Peyer's patch (tissue), 4 donors: ENCODE results near the gene ZBTB38. TPM values are rescaled to one million over a fixed set of nuclear protein-coding genes. Genes with fewer than 3 reads are reported as not detected.

Experiments used
- DNase-seq, 3 donors: peaks; one replicate each; pipeline ENCODE4 v3.0.0-alpha.2; 2017 to 2019
- H3K27ac ChIP-seq, 4 donors: fragments of 200-600 bp; sonication (generic); one replicate each; pipeline ENCODE4 v1.5.1; 2016 to 2019
- H3K27me3 ChIP-seq, 2 donors: fragments of 200-600 bp; sonication (generic); one replicate each; pipeline ENCODE4 v1.5.1; 2019
- H3K36me3 ChIP-seq, 3 donors: fragments of 200-600 bp; sonication (generic); one replicate each; pipeline ENCODE4 v1.5.1; 2016 to 2019
- H3K4me1 ChIP-seq, 4 donors: fragments of 200-600 bp; sonication (generic); one replicate each; pipeline ENCODE4 v1.5.1; 2016 to 2019
- H3K4me3 ChIP-seq, 4 donors: fragments of 200-600 bp; sonication (generic); 1 replicate in 3 of 4; 2 replicates in 1 of 4; pipeline ENCODE4 v1.5.1; 2016 to 2019; ENCODE audit warnings: mild to moderate bottlenecking in 1 of 4
- H3K9me3 ChIP-seq, 4 donors: fragments of 200-600 bp; sonication (generic); one replicate each; pipeline ENCODE4 v1.5.1; 2016 to 2019; ENCODE audit warnings: mild to moderate bottlenecking in 1 of 4
- CTCF ChIP-seq, 6 experiments: fragments of 450-650 bp in 4 of 6; fragments of 200-600 bp in 2 of 6; sonication (generic) in 1 of 6; IDR thresholded peaks; one replicate each; pipeline ENCODE4 v1.5.1; 2017 to 2019; ENCODE audit warnings: antibody characterized with exemption in 6 of 6, mild to moderate bottlenecking in 3 of 6, moderate library complexity in 1 of 6
- POLR2A ChIP-seq, 2 donors: fragments of 450-650 bp; IDR thresholded peaks; one replicate each; pipeline ENCODE4 v1.5.1; 2017; ENCODE audit warnings: antibody characterized with exemption in 2 of 2, mild to moderate bottlenecking in 2 of 2, moderate library complexity in 2 of 2
- total RNA-seq, 4 donors: library from RNA; depleted of rRNA; stranded (reverse); fragments of >200 nt; gene quantifications; one replicate each; pipeline ENCODE4 v1.1.0, GENCODE V29; 2016

The ZBTB38 gene
- total RNA-seq, 4 donors from 2014 or later = 168 to 254 (median 184) TPM

DNA sequence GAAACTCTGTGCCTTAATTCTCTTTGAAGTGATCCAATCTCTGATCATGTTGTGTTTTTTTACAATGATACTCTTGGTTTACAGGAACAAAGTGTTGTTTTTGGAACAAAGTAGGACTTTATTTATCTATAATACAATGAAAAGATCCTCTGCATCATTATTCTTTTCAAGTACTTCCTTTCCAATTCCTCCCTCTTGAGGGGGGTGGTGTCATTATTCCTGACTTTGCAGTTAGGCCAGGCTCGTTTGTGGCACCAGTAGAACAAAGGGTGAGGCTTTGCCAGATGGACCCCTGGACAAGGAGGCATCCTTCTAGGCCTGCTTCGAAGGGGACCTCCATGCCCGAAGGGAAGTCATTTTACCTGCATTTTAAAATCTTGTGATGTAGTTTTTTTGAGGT lies 41.7 kb upstream of the ZBTB38 start:
- Histone ChIP-seq H3K4me1 (peaks cover 0 to 16% (median 0%) of the 10 kb centered on the region in 4 donors), H3K4me3 (peak overlapping the region in 1 of 4 donors; percentile 9), H3K27ac (peak overlapping the region in 2 of 4 donors; percentile 3 to 51), H3K27me3 (no peaks in the 10 kb centered on the region), H3K9me3 (no peaks in the 10 kb centered on the region), H3K36me3 (no peaks in the 10 kb centered on the region)
- DNase-seq = no peak
- TF ChIP-seq CTCF (IDR thresholded peaks at IDR 0.05) = no peak
- no peak for TF ChIP-seq POLR2A (IDR thresholded peaks at IDR 0.05)

DNA sequence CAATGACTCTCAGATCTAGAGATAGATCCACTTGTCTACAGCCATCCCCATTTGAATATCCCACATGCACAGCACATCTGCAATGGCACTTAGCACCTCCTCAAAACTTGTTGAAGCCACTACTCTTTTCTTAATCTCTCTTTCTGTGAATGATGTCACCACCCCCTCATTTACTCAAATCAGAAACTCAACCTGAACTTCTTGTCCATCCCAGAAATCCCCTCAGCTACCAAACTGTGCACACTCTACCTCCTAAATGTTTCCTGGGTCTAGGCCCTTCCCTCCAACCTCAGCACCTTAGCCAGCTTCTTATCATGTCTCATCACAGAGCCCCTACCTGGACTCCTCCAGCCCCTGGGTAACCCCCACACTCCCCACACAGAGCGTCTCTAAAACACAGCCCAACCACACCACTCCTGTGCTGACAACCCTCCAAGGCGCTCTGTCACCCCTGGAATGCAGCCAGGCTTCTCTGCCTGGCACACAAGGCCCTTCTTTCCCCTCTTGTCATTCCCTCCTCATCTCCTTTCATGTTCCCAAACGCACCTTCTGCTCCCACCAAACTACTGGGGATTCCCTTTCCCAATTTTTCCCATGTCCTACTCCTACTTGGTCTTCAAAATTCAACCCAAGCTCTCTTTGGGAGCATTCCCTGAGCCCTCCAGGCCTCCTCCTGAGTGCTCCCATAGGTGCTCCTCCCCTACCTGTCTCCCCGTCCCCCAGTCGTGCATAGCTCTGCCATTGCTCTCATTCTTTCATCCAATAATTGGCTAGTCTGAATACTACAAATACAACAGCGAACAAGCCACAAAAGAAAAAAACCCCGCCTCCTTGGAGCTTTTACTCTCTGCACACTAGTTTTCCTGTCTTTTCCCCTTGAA lies 39.8 kb upstream of the ZBTB38 start:
- no peak for TF ChIP-seq CTCF (IDR thresholded peaks at IDR 0.05)
- no peak for TF ChIP-seq POLR2A (IDR thresholded peaks at IDR 0.05)
- Histone ChIP-seq H3K27me3 (no peaks in the 10 kb centered on the region), H3K4me1 (peaks cover 0 to 31% (median 1%) of the 10 kb centered on the region in 4 donors), H3K9me3 (no peaks in the 10 kb centered on the region), H3K36me3 (no peaks in the 10 kb centered on the region), H3K4me3 (no peak overlapping the region), H3K27ac (no peak overlapping the region)
- DNase-seq = no peak

- H3K4me3 ChIP-seq = no peak overlapping the region
- no peaks in the 10 kb centered on the region for H3K9me3 ChIP-seq
- no peak for DNase-seq
- peaks cover 0 to 32% (median 1%) of the 10 kb centered on the region in 4 donors for H3K4me1 ChIP-seq
- TF ChIP-seq POLR2A (IDR thresholded peaks at IDR 0.05) (no peak), CTCF (IDR thresholded peaks at IDR 0.05) (no peak)
- no peaks in the 10 kb centered on the region for H3K36me3 ChIP-seq
- no peaks in the 10 kb centered on the region for H3K27me3 ChIP-seq
- H3K27ac ChIP-seq = peak overlapping the region in 1 of 4 donors; percentile 65
Measured at GRCh38 chr3:141330235-141330634, 38.1 kb upstream of the ZBTB38 start.

DNA sequence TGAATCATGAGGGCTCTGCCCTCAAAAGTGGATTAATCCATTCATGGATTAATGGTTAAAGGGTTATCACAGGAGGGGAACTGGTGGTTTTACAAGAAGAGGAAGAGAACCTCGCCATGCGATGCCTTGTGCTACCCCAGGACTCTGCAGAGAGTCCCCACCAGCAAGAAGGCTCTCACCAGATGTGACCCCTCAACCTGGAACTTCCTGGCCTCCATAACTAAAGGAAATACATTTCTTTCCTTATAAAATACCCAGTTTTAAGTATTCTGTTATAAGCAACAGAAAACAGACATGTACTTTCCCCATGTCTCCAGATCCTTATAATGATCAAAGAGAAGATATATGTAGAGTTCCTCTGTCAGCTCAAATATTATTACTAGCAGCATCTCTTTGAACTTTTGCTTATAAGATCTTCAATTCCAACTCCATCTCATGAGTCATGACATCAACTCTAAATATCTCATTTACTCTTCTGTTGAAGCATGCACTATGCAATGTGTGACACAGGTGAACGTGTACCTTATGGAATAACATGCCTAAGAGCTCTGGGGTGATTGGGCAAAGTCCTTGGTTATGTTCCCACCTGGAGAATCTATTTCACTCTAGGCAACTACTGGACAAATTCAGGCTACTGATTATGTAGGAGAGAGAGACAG lies 37.5 kb upstream of the ZBTB38 start:
- Histone ChIP-seq H3K27ac (peak overlapping the region in 2 of 4 donors; percentile 32 to 65), H3K9me3 (no peaks in the 10 kb centered on the region), H3K36me3 (no peaks in the 10 kb centered on the region), H3K4me3 (no peak overlapping the region), H3K4me1 (peaks cover 0 to 32% (median 1%) of the 10 kb centered on the region in 4 donors), H3K27me3 (no peaks in the 10 kb centered on the region)
- no peak for DNase-seq
- TF ChIP-seq POLR2A (IDR thresholded peaks at IDR 0.05) (no peak), CTCF (IDR thresholded peaks at IDR 0.05) (no peak)

DNA sequence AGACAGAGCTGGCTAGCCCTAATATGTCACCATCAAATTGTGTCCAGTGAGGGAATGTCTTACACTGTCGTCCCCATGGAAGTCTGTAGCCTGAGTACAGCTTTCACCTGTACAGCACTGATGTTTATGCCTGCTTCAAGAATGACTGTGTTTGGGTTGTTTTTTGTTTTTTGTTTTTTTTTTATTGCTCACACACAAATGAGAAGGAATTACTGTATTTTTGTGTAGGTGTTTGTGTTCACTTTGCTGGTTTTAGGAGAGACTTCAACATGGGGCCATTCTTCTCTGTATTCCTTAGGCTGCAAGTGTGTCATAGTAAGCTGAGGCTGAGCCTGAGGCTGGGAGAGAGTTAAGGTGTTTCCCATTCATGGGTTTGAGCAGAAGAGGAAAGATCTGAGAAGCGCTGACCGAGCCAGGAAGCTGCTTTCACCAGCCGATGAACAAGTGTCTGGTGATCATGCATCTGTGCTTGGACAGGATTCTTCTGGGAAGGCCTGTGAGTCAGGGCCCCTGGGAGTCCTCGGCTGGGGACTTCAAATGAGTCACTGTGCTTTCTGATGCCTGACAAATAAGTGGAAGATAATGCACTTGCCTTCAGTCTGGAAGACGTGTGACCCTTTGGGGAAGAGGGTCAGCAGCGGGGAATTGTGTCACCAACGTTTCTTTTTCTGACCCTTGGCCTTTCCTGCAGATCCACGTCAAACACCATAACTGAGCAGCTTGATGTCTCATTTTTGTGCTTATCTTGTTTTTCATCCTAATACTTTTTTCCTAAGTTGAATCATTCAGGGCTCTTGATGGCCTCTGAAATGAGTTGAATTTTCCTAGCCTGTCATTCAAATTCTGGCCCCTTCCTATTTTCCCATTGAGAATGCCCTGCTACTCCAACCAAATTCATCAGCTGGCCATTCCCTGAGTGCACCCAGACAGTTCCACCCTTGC lies 36.7 kb upstream of the ZBTB38 start:
- H3K27me3 ChIP-seq = no peaks in the 10 kb centered on the region
- DNase-seq = peak in 2 of 3 donors; percentile 53 to 79
- no peaks in the 10 kb centered on the region for H3K9me3 ChIP-seq
- H3K4me3 ChIP-seq = no peak overlapping the region
- peak overlapping the region in 2 of 4 donors; percentile 32 to 65 for H3K27ac ChIP-seq
- no peaks in the 10 kb centered on the region for H3K36me3 ChIP-seq
- peaks cover 0 to 33% (median 1%) of the 10 kb centered on the region in 4 donors for H3K4me1 ChIP-seq
- no peak for TF ChIP-seq POLR2A (IDR thresholded peaks at IDR 0.05)
- TF ChIP-seq CTCF (IDR thresholded peaks at IDR 0.05) = no peak
